CD4-positive, alpha-beta T cell treated with Interleukin-6 for 4 hours (primary cell): ENCODE measurements around the gene RESP18.
"Not testable (repeated sequence)": the region's sequence is repeated elsewhere in the genome, so short reads cannot be mapped to it uniquely, and the experiment has no call there.

ENCODE experiments used
- DNase-seq: peaks from one replicate; pipeline ENCODE4 v3.0.0-alpha.2; 2020; ENCODE audit warnings: mixed read lengths

RESP18 gene

GRCh38 chr2:219290381-219291171 is 42.0 kb downstream of the RESP18 start:
- DNase-seq = no peak

- no peak for DNase-seq
Measured at GRCh38 chr2:219289537-219290361, 42.8 kb downstream of the RESP18 start.

GRCh38 chr2:219289195-219289536 is 43.4 kb downstream of the RESP18 start:
- DNase-seq = no peak

GRCh38 chr2:219287580-219288265 is 44.8 kb downstream of the RESP18 start:
- DNase-seq = no peak

- not testable (repeated sequence) for DNase-seq
Measured at GRCh38 chr2:219287116-219287440, 45.5 kb downstream of the RESP18 start.

- no peak for DNase-seq
Measured at GRCh38 chr2:219286436-219287115, 46.0 kb downstream of the RESP18 start.

GRCh38 chr2:219285894-219286425 is 46.6 kb downstream of the RESP18 start:
- no peak for DNase-seq

- DNase-seq = no peak
Measured at GRCh38 chr2:219285373-219285735, 47.2 kb downstream of the RESP18 start.

- DNase-seq = no peak
Measured at GRCh38 chr2:219284501-219285372, 47.8 kb downstream of the RESP18 start.

GRCh38 chr2:219282943-219283581 is 49.5 kb downstream of the RESP18 start:
- DNase-seq = no peak

- DNase-seq = no peak
Measured at GRCh38 chr2:219282375-219282774, 50.2 kb downstream of the RESP18 start.

- no peak for DNase-seq
Measured at GRCh38 chr2:219281588-219281987, 51.0 kb downstream of the RESP18 start.

- DNase-seq = no peak
Measured at GRCh38 chr2:219280651-219281050, 51.9 kb downstream of the RESP18 start.

- DNase-seq = no peak
Measured at GRCh38 chr2:219279916-219280516, 52.5 kb downstream of the RESP18 start.

GRCh38 chr2:219279151-219279915 is 53.2 kb downstream of the RESP18 start, which contains the start of gene DNAJB2:
DNAJB2 (plus strand) TSS chr2:219279366; CDS start chr2:219279834, 468 bp downstream.
- peak; percentile 99 for DNase-seq

- no peak for DNase-seq
Measured at GRCh38 chr2:219278655-219279150, 53.8 kb downstream of the RESP18 start.

GRCh38 chr2:219277703-219278654 is 54.6 kb downstream of the RESP18 start:
- DNase-seq = peak; percentile 78
